ENCODE results near the gene JAKMIP1.

Gene JAKMIP1

DNA sequence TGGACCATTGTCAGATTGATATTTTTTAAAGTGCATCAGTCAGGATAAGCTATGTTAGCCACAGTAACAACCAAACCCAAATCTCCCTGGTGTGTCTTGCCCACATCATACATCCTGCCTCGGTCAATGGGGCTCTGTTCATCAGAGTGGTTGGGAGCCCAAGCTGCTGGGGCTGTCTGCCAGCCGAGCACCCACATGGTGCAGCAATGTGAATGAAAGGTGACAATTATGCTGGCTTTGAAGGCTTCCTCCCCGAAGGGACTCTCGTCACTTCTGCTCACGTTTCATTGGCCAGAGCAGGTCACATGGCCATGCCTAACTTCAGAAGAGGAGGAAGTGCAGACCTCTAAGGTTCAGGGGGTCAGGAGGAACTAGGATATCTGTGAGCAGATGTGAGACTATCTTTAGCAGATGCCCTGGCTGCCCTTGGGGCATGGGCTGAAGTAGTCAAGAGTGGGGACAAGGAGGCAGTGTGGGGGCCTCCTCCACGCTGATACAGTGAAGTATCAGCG is 1.3 kb upstream of the JAKMIP1 start:
- no peak for DNase-seq (ENCODE audit: low read depth in 2 of 2)

DNA sequence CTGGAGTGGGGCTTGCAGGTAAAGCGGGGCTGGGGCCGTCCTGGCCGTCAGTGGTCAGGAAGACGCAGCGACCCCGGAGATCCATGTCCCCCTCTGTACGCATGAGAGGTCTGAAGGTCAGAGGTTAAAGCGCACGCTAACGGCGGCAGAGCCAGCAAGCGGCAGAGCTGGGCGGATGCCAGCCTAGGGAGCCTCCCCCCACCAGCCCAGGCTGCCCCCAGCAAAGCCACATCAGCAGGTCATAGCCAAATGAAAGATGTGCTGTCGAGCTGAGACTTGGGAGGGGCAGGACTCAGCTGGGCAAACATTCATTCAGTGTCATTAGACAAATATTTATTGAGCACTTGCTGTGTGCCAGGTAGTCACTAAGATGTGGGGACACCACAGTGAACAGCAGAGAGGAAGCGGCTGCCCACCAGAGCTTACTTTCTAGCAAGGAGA is 593 bp upstream of the JAKMIP1 start:
- DNase-seq (ENCODE audit: low read depth in 2 of 2): no peak

DNA sequence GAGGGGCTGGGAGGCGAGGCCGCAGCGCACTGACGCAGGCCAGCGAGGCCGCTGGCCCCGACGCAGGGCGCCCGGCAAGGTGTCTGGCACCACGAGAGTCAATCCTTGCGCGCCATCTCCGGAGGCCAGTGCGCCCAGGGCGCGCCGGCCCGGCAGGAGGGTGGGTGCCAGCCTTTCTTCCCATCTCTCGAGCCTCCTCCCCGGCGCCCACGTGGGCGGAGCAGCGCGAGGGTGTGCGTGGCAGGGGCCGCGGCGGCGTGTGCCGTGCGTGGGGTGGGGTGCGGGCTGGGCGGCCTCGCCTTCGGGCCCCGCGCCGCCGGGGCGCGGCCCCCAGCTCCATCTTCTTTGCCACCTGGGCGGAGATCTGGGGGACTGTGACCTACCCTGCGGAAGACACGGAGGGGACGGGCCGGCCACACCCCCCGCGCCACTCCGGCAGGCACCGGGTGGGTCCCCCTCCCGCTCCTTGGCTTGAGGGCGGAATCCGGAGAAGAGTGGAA is 877 bp downstream of the JAKMIP1 start:
- peak; percentile 15 to 27 for DNase-seq (ENCODE audit: low read depth in 2 of 2)

DNA sequence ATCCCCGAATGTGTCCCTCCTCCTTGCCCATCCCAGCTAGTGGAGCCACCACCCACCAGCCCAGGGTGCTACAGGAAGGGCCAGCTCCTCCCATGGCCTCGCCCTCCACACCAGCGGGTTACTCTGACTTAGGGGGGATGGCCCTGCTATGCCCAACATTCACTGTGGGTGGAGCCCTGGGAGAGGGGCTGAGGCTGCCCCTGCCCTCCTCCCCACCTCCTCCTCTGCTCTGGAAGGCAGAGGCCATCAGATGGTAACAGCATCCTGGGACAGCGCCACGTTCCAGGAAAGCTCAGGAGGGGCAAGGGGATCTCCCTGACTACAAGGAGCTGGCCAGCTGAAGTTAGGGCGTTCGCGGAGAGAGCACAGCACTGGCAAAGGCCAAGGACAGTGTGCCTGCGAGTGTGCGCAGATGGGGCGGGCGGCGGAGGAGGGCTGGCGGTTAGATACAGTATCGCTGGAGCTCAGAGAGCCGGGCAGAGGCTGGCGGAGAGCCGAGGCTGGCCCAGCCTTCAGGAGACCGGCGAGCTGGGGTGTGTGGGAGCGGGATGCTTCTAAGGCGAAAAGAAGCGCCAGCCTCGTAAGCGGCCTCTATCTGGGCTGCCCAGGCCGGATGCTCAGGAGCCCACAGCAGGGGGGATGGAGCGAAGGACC is 1.5 kb downstream of the JAKMIP1 start:
- no peak for DNase-seq (ENCODE audit: low read depth in 2 of 2)

DNA sequence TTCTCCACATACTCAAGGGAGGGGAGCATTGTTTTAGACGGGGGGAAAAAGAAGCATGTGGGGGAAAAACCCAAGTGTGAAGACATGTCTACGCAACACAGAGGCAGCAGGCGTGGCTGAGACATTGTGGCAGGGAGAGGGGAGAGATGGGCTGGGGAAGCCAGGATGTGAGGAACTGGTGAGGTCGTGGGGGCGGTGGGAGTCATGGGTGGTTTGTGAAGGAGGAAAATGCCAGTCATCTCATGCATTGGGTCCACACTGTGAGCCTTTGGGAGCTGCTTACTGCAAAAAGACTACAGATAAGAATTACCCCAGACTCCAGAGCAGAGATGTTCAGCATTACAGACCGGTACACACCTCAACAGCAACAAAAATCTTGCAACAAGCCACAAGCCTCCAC is 2.1 kb downstream of the JAKMIP1 start:
- DNase-seq (ENCODE audit: low read depth in 2 of 2): peak; percentile 21 to 30

DNA sequence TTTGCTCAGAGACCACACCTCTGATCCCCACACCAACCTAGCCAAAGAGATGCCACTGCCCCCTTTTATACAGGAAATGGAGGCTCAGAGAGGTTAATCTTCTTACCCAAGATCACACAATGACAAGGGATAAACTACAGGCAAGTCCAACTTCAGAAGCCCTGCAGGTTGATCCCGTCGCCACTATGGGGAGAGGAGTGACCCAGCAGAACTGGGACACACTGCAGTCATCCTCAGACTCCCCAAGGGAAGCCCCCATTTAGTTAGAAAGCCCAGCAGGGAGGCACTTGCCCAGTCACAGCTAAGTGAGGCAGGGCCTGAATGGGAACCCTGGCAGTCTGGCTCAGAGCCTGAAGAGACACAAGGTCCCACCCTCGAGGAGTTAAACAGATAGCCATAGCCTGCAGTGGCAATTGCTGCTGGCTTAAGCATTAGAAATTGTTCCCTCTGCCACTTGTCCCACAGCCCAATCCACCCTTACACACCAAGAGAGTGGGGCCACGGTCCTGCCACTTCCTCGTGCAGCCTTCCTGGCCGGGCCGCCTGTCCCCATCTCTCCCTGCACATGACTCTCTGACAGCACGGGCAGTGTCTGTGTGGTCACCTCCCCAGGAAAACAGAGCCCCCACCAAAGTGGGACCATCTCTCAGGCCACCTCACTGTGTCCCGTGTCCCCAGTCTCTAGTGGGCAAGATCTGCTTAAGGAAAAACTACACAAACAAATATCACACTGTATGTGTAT is 2.7 kb downstream of the JAKMIP1 start:
- DNase-seq (ENCODE audit: low read depth in 2 of 2): no peak

DNA sequence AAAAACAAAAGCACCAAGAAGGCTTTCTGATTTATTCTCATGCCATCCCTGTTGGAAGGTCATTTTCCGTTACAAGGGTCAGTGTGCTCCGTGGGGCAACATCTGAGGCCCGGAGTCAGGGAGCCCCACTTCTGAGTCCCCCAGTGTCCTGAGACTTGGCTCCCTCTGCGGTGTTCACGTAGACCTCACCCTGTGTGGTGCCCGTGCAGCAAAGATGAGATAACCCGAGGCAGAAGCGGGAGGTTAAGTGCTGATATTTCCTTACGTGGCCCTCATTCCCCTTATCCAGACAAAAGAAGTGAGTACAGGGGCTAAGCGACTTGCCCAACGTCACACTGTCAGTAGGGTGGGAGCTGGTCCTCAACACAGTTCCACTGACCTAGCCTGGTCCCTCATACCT is 3.5 kb downstream of the JAKMIP1 start:
- no peak for DNase-seq (ENCODE audit: low read depth in 2 of 2)

DNA sequence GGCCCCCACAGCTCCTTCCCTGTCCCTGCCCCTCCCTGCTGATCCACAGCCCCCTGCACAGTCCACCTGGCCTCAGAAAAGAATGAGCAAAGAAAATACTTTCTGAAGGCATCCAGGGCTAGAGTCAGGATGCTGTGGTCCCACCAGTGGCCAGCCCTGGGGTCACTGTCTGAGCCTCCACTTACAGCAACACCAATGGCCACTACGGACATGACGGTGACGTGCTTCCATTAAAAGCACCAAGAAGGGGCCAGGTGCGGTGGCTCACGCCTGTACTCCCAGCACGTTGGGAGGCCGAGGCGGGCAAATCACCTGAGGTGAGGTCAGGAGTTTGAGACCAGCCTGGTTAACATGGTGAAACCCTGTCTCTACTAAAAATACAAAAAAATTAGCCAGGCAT is 4.0 kb downstream of the JAKMIP1 start:
- no peak for DNase-seq (ENCODE audit: low read depth in 2 of 2)

DNA sequence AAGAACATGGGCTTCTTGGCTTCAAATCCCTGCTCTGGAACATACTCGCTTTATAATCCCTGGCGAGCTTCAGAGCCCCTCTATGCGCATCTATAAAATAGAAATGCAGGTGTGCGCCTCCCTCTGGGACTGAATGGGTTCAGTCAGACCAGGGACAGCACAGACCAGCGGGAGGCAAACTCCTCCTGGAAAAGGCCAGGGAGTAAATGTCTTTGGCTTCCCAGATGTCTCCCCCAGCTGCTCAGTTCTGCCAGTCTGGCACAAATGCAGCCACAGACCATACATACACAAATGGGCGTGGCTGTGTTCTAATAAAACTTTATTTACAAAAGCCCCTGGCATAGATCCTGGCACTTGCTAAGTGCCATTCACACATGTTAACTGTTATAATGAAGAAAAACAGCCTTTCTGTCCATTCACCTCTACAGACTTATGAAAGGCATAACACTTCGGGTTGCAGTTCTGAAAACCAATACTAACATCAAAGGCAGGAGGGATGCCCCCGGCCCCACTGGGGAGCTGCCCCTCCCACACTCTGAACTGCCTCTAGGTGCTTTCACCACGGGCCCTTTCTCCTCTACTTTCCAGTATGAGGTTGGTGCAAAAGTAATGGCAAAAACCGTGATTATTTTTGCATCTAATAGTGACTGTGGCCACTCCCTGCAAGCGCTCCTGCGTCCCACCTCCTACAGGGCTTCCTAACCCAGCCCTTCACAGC is 4.6 kb downstream of the JAKMIP1 start:
- DNase-seq (ENCODE audit: low read depth in 2 of 2): no peak

DNA sequence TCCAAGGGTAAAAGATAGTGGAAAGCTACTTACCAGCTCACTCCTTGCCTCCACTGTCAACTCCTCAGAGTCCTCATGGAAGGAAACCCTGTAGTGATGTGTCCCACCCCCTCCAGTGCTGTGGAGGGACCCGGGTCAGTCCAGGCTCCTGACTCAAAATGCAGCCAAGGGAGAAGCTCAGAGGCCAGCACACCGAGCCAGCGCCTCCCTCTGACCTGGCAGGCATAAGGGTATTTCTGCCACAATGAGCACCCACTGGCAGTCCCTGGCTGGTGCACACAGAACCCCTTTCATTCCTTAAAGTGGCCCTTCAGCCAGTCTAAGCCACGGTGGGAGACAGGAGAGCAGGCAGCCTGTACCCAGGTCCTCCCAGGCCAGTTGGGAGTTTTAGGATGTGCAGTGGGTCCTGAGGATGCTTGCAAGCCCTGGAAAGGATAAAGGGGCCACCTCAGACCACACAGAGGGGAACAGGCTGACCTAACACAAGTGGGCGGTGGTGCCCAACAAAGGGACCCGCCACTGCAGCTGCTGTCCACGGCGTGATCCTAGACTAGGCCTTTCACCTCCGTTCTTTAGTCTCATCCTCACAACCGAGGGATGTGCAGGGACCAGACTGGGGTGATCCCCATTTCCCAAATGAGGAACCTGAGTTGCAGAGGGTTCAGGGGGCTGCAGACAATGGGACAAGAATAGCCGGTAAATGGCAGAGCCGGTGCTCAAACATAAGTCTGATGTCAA is 5.7 kb downstream of the JAKMIP1 start:
- DNase-seq (ENCODE audit: low read depth in 2 of 2): no peak

DNA sequence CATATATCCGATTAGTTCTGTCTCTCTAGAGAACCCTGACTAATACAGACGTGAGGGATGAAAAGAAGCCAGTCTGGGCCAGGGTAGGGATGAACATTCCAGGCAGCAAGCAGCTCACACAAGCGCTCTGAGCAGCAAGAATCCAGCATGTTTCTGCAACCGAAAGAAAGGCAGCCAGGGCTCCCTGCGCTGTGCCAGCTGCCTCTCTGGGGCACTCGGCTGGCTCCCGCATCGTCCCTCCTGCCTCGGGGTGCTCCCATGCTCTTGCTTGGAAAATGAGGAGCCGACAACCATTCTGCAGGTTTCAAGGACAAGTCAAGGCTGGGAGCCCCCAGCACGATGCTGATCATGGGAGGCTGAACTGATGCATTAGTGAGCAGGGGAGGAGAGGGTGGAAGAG is 7.0 kb downstream of the JAKMIP1 start:
- no peak for DNase-seq (ENCODE audit: low read depth in 2 of 2)

DNA sequence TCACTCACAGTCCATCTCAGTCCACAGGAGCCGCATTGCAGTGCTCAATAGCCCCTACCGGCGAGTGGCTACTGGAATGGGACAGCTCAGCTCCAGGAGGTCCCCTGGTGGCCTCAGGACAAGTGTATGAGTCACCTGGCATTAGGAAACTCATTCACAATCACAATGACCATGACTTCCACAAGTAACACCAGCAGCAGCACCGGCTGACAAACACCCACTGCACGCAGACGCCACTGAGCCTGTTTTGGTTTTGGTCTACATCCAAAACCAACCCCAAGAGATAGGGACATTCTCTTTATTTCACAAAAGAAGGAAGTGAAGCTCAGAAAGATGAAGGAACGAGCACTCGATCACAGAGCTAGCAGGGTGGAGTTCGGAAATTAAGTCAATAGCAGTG is 8.1 kb downstream of the JAKMIP1 start:
- no peak for DNase-seq (ENCODE audit: low read depth in 2 of 2)

DNA sequence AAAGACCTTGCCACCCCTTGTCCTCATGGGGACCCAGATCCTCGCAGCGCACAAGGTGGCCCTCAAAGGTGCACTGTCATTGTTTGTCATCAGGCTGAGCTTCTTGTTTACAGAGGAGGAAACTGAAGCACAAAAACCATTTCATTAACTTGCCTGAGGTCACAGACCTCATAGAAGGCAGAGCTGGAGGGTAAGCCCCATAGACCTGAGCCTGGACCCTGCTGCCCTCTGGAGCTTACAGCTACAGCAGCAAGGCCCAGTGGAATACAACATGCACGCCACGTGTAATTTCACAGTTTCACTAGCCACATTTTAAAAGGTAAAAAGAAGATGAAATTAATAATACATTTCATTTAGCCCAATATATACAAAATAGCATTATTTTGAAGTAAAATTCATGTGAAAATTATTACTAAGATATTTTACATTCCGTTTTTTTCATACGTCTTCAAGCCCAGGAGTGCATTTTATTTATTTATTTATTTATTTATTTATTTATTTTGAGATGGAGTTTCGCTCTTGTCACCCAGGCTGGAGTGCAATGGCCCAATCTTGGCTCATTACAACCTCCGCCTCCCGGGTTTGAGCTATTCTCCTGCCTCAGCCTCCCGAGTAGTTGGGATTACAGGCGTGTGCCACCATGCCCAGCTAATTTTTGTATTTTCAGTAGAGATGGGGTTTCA is 8.8 kb downstream of the JAKMIP1 start:
- no peak for DNase-seq (ENCODE audit: low read depth in 2 of 2)

DNA sequence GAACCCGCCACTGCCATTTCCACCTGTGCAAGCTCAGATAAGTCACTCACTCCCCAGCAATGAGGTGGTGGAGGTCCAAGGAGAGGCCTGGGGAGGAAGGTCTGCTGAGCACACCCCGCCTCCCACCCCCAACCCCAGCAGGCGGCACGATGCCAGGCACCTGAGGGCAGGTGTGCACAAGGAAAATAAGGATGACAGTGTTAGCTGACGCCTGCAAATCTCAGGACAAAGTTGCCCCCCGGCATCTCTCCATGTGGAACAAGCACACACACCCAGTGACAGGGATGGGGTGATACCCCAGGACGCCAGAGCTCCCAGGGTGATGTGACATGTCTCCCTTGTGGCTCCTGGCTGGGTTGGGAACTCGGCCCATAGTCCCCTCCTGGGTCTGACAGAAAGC is 9.9 kb downstream of the JAKMIP1 start:
- DNase-seq (ENCODE audit: low read depth in 2 of 2): no peak

DNA sequence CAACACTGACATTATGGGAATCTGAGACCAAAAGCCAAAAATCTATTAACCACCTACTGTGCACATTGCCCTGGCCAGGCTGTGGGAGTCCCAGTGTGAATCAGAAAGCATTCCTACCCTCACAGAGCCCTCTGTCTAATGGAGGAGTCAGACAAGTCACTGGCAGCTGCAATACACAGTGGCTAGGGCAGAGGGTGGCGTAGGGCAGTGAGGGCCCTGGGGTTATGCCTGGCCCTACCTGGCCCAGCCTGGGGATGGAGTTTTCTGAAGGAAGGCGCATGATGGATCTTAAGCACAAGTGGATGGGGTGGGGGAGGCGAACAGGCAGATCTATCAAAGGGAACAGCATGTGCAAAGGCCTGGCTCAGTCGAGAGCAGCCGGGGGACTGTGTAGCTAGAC is 10.8 kb downstream of the JAKMIP1 start:
- no peak for DNase-seq (ENCODE audit: low read depth in 2 of 2)

DNA sequence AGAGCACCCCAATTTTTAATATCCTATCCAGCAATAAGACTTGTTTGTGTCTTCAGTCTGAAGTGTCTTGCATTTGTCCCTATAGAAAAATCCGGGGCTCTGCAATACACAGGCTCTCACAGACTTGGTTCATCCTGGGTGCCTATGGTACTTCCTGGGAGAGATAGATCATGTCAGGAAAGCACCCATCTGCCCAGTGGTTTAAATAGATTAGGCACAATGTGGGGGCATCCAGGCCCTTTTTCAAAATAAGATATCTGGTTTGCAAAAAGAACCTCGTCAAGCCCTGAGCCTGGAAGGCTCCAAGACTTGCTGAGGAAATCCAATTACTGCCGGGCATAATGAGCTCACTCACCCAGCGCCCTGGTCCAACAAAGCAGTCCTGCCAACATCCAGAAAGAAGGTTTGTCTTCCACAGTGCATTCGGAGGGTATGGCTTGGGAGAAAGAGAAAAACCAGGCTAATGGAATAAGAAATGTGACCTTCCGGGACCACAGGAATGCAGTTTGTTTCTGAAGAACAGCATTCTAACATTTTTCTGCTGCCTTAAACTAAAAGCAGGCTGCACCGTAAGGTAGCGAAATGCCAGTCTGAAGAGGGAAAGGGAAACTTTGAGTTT is 11.6 kb downstream of the JAKMIP1 start:
- no peak for DNase-seq (ENCODE audit: low read depth in 2 of 2)

DNA sequence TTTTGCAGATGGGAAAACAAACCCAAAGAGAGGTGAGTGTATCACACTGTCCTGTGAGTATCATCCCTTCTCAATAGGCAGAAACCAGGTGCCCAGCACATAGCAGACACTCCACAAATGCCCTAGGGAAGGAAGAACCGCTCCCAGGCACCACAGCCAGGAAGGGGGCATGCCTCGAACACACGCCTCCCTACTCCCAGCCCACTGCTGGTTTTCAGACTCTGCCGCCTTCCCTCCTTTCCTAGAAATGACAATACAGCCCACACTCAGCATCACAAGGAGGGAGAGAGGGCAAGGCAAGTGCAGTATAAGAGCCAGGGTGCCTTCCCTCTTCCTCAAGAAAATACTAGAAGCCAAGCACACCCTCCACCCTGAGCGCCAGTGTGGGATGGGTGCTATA is 16.2 kb downstream of the JAKMIP1 start:
- no peak for DNase-seq (ENCODE audit: low read depth in 2 of 2)

DNA sequence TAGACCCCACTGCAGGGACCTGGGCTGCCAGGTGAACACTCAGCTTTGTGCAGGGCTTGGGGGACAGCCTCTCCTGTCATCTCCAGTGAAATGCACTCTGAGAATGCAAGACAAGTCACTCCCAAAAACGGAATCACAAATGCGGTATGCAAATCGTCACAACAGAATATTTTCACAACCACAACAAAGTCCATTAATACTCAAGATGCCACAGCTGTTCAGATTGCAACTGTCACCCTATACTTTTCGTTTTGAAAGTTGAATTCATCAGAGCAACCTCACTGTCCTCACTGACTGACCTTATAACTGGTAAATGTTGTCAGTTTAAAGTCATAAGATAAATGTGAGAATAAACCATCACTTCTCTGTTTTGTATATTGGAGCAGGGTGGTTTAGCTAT is 16.6 kb downstream of the JAKMIP1 start:
- no peak for DNase-seq (ENCODE audit: low read depth in 2 of 2)

DNA sequence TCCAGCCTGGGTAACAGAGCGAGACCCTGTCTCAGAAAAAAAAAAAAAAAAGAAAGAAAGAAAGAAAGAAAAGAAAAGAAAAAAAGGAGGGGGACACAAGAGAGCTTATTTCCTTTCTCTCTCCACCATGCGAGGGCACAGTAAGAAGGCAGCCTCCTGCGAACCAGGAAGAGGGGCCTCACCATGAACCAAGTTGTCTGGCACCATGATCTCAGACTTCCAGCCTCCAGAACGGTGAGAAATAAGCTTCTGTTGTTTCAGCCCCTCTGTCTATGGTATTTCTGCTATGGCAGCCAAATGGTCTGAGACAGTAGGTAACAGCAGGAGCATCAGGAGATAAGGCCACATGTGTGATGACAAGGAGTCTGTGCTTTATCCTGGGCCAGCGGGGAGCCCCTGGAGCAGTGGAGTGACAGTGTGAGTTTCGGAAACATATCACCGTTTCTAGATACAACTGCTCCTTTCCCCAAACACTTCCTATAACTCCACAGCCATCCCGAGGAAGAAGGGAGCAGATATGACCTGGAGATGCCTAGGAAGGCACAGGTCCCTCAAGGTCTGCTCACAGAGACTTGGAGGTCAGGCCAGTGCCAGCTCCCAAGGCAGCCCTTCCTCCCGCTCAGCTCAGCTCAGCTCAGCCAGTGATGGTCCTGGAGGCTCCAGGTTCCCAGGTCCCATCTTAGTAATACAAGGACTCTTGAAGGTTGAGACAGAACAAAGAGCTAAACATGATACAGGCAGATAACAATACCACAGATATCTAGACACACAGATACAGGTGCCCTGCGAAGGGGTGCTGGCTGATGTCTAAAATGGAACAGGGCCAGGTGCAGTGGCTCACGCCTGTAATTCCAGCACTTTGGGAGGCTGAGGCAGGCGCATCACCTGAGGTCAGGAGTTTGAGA is 17.7 kb downstream of the JAKMIP1 start:
- DNase-seq (ENCODE audit: low read depth in 2 of 2): no peak
